Muscle layer of colon (tissue), 2 donors: Measurements from ENCODE around the gene FUT1.
A peak's percentile ranks its signal among the peaks of the same experiment; 100 is the strongest.
"Not testable (repeated sequence)": the region's sequence is repeated elsewhere in the genome, so short reads cannot be mapped to it uniquely, and the experiment has no call there.

ENCODE experiments used
- H3K27ac ChIP-seq: one replicate; pipeline ENCODE4 v1.7.0; 2013; ENCODE audit warnings: low read depth, mild to moderate bottlenecking, low read length, moderate library complexity
- H3K27me3 ChIP-seq, 2 donors: one replicate each; pipeline ENCODE4 v1.7.0; 2013; ENCODE audit warnings: low read length in 2 of 2, mild to moderate bottlenecking in 2 of 2; ENCODE audit not compliant: insufficient read depth in 2 of 2, control insufficient read depth in 1 of 2
- H3K36me3 ChIP-seq: one replicate; pipeline ENCODE4 v1.7.0; 2013; ENCODE audit warnings: mild to moderate bottlenecking, low read length; ENCODE audit not compliant: insufficient read depth
- H3K4me1 ChIP-seq: one replicate; pipeline ENCODE4 v1.7.0; 2013; ENCODE audit warnings: mild to moderate bottlenecking, low read length; ENCODE audit not compliant: insufficient read depth
- H3K4me3 ChIP-seq, 2 donors: one replicate each; pipeline ENCODE4 v1.7.0; 2013; ENCODE audit warnings: low read length in 2 of 2, low read depth in 1 of 2, mild to moderate bottlenecking in 1 of 2, moderate library complexity in 1 of 2
- H3K9ac ChIP-seq: one replicate; pipeline ENCODE4 v1.7.0; 2013; ENCODE audit warnings: low read length
- H3K9me3 ChIP-seq: one replicate; pipeline ENCODE4 v1.7.0; 2013; ENCODE audit warnings: mild to moderate bottlenecking, low read length
- donor health status: abdominal sarcoma.
- donor health status: Adenocarcinoma of cecum.

The FUT1 gene

GRCh38 chr19:48765816-48766215 lies 13.4 kb upstream of the FUT1 start:
- not testable (repeated sequence) for H3K36me3 ChIP-seq, H3K9ac ChIP-seq, H3K4me3 ChIP-seq, H3K27ac ChIP-seq, H3K9me3 ChIP-seq, H3K4me1 ChIP-seq, H3K27me3 ChIP-seq

GRCh38 chr19:48760504-48761205 lies 8.2 kb upstream of the FUT1 start:
- peaks cover 0 to 7% of the 10 kb centered on the region in 2 donors for H3K27me3 ChIP-seq
- no peak overlapping the region for H3K27ac ChIP-seq
- H3K4me3 ChIP-seq: no peak overlapping the region
- no peaks in the 10 kb centered on the region for H3K36me3 ChIP-seq
- H3K4me1 ChIP-seq: no peaks in the 10 kb centered on the region
- H3K9ac ChIP-seq: no peak overlapping the region
- H3K9me3 ChIP-seq: no peaks in the 10 kb centered on the region

- Histone ChIP-seq H3K36me3 (no peaks in the 10 kb centered on the region), H3K4me1 (no peaks in the 10 kb centered on the region), H3K27ac (no peak overlapping the region), H3K4me3 (no peak overlapping the region), H3K9me3 (no peaks in the 10 kb centered on the region), H3K9ac (no peak overlapping the region), H3K27me3 (peaks cover 0 to 18% of the 10 kb centered on the region in 2 donors)
Observed at GRCh38 chr19:48757741-48758144, 5.3 kb upstream of the FUT1 start.

- Histone ChIP-seq H3K36me3 (no peaks in the 10 kb centered on the region), H3K4me3 (no peak overlapping the region), H3K4me1 (no peaks in the 10 kb centered on the region), H3K9me3 (no peaks in the 10 kb centered on the region), H3K27ac (no peak overlapping the region), H3K27me3 (peaks cover 0 to 23% of the 10 kb centered on the region in 2 donors), H3K9ac (no peak overlapping the region)
Observed at GRCh38 chr19:48757089-48757675, 4.7 kb upstream of the FUT1 start.

GRCh38 chr19:48756686-48757085 lies 4.2 kb upstream of the FUT1 start:
- Histone ChIP-seq H3K4me3 (no peak overlapping the region), H3K36me3 (no peaks in the 10 kb centered on the region), H3K9me3 (no peaks in the 10 kb centered on the region), H3K9ac (no peak overlapping the region), H3K4me1 (no peaks in the 10 kb centered on the region), H3K27ac (no peak overlapping the region), H3K27me3 (peaks cover 0 to 28% of the 10 kb centered on the region in 2 donors)

GRCh38 chr19:48756212-48756611 lies 3.8 kb upstream of the FUT1 start:
- Histone ChIP-seq H3K9me3 (no peaks in the 10 kb centered on the region), H3K36me3 (no peaks in the 10 kb centered on the region), H3K9ac (no peak overlapping the region), H3K4me1 (no peaks in the 10 kb centered on the region), H3K27me3 (peaks cover 0 to 33% of the 10 kb centered on the region in 2 donors), H3K4me3 (no peak overlapping the region), H3K27ac (no peak overlapping the region)

GRCh38 chr19:48755787-48756186 lies 3.3 kb upstream of the FUT1 start:
- Histone ChIP-seq H3K9me3 (no peaks in the 10 kb centered on the region), H3K27me3 (peaks cover 0 to 37% of the 10 kb centered on the region in 2 donors), H3K36me3 (no peaks in the 10 kb centered on the region), H3K9ac (no peak overlapping the region), H3K27ac (no peak overlapping the region), H3K4me1 (no peaks in the 10 kb centered on the region), H3K4me3 (no peak overlapping the region)

- no peak within 1 kb of the TSS for H3K27ac ChIP-seq
- H3K27me3 ChIP-seq: peaks cover 0 to 44% of the 10 kb centered on the region in 2 donors
Observed at GRCh38 chr19:48755084-48755641, 2.7 kb upstream of the FUT1 start, which contains the start of gene FGF21. Gene FGF21, plus strand, starts transcription at chr19:48755524. Its CDS starts 713 bp downstream, at chr19:48756237.

GRCh38 chr19:48751845-48752495 lies 471 bp downstream of the FUT1 start:
- Histone ChIP-seq H3K27me3 (peaks cover 0 to 52% of the 10 kb centered on the region in 2 donors), H3K4me3 (peak overlapping the region in 1 of 2 donors; percentile 12), H3K27ac (no peak overlapping the region), H3K36me3 (no peaks in the 10 kb centered on the region), H3K9me3 (no peaks in the 10 kb centered on the region), H3K9ac (no peak overlapping the region), H3K4me1 (no peaks in the 10 kb centered on the region)

More at GRCh38 chr19:48755084-48755641, 2.7 kb upstream of the FUT1 start, which contains the start of gene FGF21:
- Histone ChIP-seq H3K9ac (no peak within 1 kb of the TSS), H3K9me3 (no peaks in the 10 kb centered on the region), H3K4me3 (no peak within 1 kb of the TSS), H3K36me3 (no peaks in the 10 kb centered on the region), H3K4me1 (no peaks in the 10 kb centered on the region)

GRCh38 chr19:48750771-48751504 lies 1.5 kb downstream of the FUT1 start:
- Histone ChIP-seq H3K36me3 (no peaks in the 10 kb centered on the region), H3K27me3 (peaks cover 6 to 55% of the 10 kb centered on the region in 2 donors), H3K27ac (no peak overlapping the region), H3K4me1 (no peaks in the 10 kb centered on the region), H3K4me3 (no peak overlapping the region), H3K9me3 (no peaks in the 10 kb centered on the region), H3K9ac (no peak overlapping the region)

GRCh38 chr19:48750351-48750750 lies 2.1 kb downstream of the FUT1 start:
- H3K9ac ChIP-seq: no peak overlapping the region
- no peaks in the 10 kb centered on the region for H3K36me3 ChIP-seq
- H3K4me3 ChIP-seq: no peak overlapping the region
- H3K4me1 ChIP-seq: no peaks in the 10 kb centered on the region
- peaks cover 11 to 60% of the 10 kb centered on the region in 2 donors for H3K27me3 ChIP-seq
- no peak overlapping the region for H3K27ac ChIP-seq
- H3K9me3 ChIP-seq: no peaks in the 10 kb centered on the region
